K562 (cell line): ENCODE measurements around the gene KCNN4. TPM values are rescaled to one million over a fixed set of nuclear protein-coding genes. Genes with fewer than 3 reads are reported as not detected.

ENCODE experiments used
- ARID4B ChIP-seq: sonication (generic); formaldehyde crosslinking; IDR thresholded peaks from 2 replicates; pipeline ENCODE4 v1.8.0; 2022; ENCODE audit warnings: mild to moderate bottlenecking, missing genetic modification reagents
- HOXB6 ChIP-seq: fragments of 250-450 bp; sonication (Bioruptor Pico); IDR thresholded peaks from 2 replicates; pipeline ENCODE4 v1.5.1; 2022; ENCODE audit warnings: mild to moderate bottlenecking, borderline replicate concordance
- MEF2A ChIP-seq: IDR thresholded peaks from 2 replicates; pipeline ENCODE4 v1.6.1; 2011; ENCODE audit warnings: low read depth, mild to moderate bottlenecking, low read length, moderate library complexity; ENCODE audit not compliant: control insufficient read depth
- NCOA4 ChIP-seq: fragments of 450-650 bp; IDR thresholded peaks from 2 replicates; pipeline ENCODE4 v1.6.1; 2018; ENCODE audit warnings: mild to moderate bottlenecking; ENCODE audit not compliant: partially characterized antibody
- SIRT6 ChIP-seq: IDR thresholded peaks from one replicate; pipeline ENCODE4 v1.6.1; 2012; ENCODE audit warnings: low read depth, mild to moderate bottlenecking, control low read depth, inconsistent platforms, low read length, moderate library complexity
- SMAD2 ChIP-seq: fragments of 150-350 bp; IDR thresholded peaks from 2 replicates; pipeline ENCODE4 v1.6.1; 2014; ENCODE audit warnings: low read depth, mild to moderate bottlenecking, low read length
- THAP7 ChIP-seq: fragments of 250-450 bp; sonication (Bioruptor Pico); IDR thresholded peaks from 2 replicates; pipeline ENCODE4 v1.5.0; 2021
- ZBED1 ChIP-seq: IDR thresholded peaks from 2 replicates; pipeline ENCODE4 v1.6.1; 2014
- ZNF347 ChIP-seq: fragments of 450-650 bp; formaldehyde crosslinking; IDR thresholded peaks from 2 replicates; pipeline ENCODE4 v1.4.0; 2020; ENCODE audit warnings: low read depth, mild to moderate bottlenecking, moderate library complexity
- ZNF431 ChIP-seq: sonication (generic); formaldehyde crosslinking; IDR thresholded peaks from 2 replicates; pipeline ENCODE4 v1.8.0; 2022; ENCODE audit warnings: mild to moderate bottlenecking, missing genetic modification reagents
- ZNF444 ChIP-seq: fragments of 250-450 bp; sonication (Bioruptor Pico); IDR thresholded peaks from 2 replicates; pipeline ENCODE4 v1.4.0; 2020; ENCODE audit warnings: mild to moderate bottlenecking, moderate library complexity
- ZNF780A ChIP-seq: fragments of 250-450 bp; sonication (Bioruptor Pico); IDR thresholded peaks from 2 replicates; pipeline ENCODE4 v1.5.0; 2021; ENCODE audit warnings: mild to moderate bottlenecking
- polyA plus RNA-seq, 8 experiments: library from polyadenylated mRNA; depleted of rRNA in 4 of 8; stranded (reverse) in 5 of 8; unstranded in 3 of 8; fragments of >200 nt; fragmentation: Nextera tagmentation in 2 of 8; fragmentation: Illumina TruSeq in 1 of 8; extraction: Ambion mirVana in 2 of 8; extraction: Trizol in 1 of 8; gene quantifications; 2 replicates each; pipeline versions ENCODE4 v1.2.1 to v1.2.3, GENCODE V29; 2011 to 2014; ENCODE audit warnings: inconsistent platforms in 1 of 8, missing spikeins in 1 of 8
- total RNA-seq, 7 experiments: library from RNA; depleted of rRNA in 6 of 7; stranded (reverse); fragments of >200 nt in 6 of 7; fragmentation: Illumina TruSeq in 2 of 7; extraction: Trizol in 2 of 7; gene quantifications; 2 replicates each; pipeline versions ENCODE4 v1.2.1 to v1.2.3, GENCODE V29; 2011 to 2021; ENCODE audit warnings: low replicate concordance in 1 of 7
- TF ChIP-seq, protein P1 (sequence below): sonication (generic); formaldehyde crosslinking; IDR thresholded peaks from 2 replicates; pipeline ENCODE4 v1.8.0; 2023; ENCODE audit warnings: missing genetic modification reagents, mild to moderate bottlenecking, borderline replicate concordance
- TF ChIP-seq, protein P2 (sequence below), 2 experiments: fragments of 250-450 bp in 1 of 2; fragments of 450-650 bp in 1 of 2; sonication (Bioruptor Pico) in 1 of 2; IDR thresholded peaks; 2 replicates each; pipeline versions ENCODE4 v1.6.1 to v1.8.0; 2016 to 2021; ENCODE audit warnings: mild to moderate bottlenecking in 2 of 2, moderate library complexity in 2 of 2, missing compliant biosample characterization in 1 of 2, missing genetic modification characterization in 1 of 2

Gene KCNN4
- total and polyA plus RNA-seq, 9 of the 15 experiments (the other 6 are each of a cell fraction or from before 2014, with no cell fraction given), result 0.53 to 37.7 (median 25.9) TPM

- TF ChIP-seq, protein P1, sequence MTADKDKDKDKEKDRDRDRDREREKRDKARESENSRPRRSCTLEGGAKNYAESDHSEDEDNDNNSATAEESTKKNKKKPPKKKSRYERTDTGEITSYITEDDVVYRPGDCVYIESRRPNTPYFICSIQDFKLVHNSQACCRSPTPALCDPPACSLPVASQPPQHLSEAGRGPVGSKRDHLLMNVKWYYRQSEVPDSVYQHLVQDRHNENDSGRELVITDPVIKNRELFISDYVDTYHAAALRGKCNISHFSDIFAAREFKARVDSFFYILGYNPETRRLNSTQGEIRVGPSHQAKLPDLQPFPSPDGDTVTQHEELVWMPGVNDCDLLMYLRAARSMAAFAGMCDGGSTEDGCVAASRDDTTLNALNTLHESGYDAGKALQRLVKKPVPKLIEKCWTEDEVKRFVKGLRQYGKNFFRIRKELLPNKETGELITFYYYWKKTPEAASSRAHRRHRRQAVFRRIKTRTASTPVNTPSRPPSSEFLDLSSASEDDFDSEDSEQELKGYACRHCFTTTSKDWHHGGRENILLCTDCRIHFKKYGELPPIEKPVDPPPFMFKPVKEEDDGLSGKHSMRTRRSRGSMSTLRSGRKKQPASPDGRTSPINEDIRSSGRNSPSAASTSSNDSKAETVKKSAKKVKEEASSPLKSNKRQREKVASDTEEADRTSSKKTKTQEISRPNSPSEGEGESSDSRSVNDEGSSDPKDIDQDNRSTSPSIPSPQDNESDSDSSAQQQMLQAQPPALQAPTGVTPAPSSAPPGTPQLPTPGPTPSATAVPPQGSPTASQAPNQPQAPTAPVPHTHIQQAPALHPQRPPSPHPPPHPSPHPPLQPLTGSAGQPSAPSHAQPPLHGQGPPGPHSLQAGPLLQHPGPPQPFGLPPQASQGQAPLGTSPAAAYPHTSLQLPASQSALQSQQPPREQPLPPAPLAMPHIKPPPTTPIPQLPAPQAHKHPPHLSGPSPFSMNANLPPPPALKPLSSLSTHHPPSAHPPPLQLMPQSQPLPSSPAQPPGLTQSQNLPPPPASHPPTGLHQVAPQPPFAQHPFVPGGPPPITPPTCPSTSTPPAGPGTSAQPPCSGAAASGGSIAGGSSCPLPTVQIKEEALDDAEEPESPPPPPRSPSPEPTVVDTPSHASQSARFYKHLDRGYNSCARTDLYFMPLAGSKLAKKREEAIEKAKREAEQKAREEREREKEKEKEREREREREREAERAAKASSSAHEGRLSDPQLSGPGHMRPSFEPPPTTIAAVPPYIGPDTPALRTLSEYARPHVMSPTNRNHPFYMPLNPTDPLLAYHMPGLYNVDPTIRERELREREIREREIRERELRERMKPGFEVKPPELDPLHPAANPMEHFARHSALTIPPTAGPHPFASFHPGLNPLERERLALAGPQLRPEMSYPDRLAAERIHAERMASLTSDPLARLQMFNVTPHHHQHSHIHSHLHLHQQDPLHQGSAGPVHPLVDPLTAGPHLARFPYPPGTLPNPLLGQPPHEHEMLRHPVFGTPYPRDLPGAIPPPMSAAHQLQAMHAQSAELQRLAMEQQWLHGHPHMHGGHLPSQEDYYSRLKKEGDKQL (CRISPR knock-in tag), result peak; percentile 96; the same call in 1 of the 2 replicates
- TF ChIP-seq SIRT6, result no peak
- TF ChIP-seq ZNF444 (CRISPR knock-in tag), result no peak
- TF ChIP-seq SMAD2, result no peak
- no peak; the same call in 1 of the 2 replicates for TF ChIP-seq THAP7 (CRISPR knock-in tag)
- TF ChIP-seq MEF2A, result 0 out of 2 replicates have a peak, but pooled peaks have one; percentile 54
- TF ChIP-seq NCOA4, result no peak
- TF ChIP-seq, protein P2, sequence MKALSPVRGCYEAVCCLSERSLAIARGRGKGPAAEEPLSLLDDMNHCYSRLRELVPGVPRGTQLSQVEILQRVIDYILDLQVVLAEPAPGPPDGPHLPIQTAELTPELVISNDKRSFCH (CRISPR knock-in tag; IDR thresholded peaks at IDR 0.05), result no peak
- TF ChIP-seq, protein P2 (tag; IDR thresholded peaks at IDR 0.05), result peak; percentile 95
- 0 out of 2 replicates have a peak, but pooled peaks have one; percentile 64 for TF ChIP-seq ZBED1
- peak; percentile 97 for TF ChIP-seq ARID4B (CRISPR knock-in tag)
- no peak for TF ChIP-seq ZNF347 (CRISPR knock-in tag)
- no peak for TF ChIP-seq HOXB6 (CRISPR knock-in tag)
- TF ChIP-seq ZNF431 (CRISPR knock-in tag), result peak; percentile 89
- TF ChIP-seq ZNF780A, result no peak
These were observed 6.5 kb downstream of the KCNN4 start (continued) for GRCh38 chr19:43774103-43774939.
